Left hindlimb (tissue), 1 donor: ENCODE measurements around the gene DIO1.

ENCODE experiments used
- DNase-seq: peaks from one replicate; pipeline ENCODE4 v3.0.0-alpha.2; 2018

Gene DIO1

GRCh38 chr1:53943490-53944043, 49.6 kb downstream of the DIO1 start:
- no peak for DNase-seq

- DNase-seq: peak; percentile 36
These were observed 50.6 kb downstream of the DIO1 start for GRCh38 chr1:53944469-53945182.

- no peak for DNase-seq
These were observed 51.1 kb downstream of the DIO1 start for GRCh38 chr1:53945183-53945432.

- DNase-seq: peak; percentile 99
These were observed 51.7 kb downstream of the DIO1 start, which contains the start of gene IFT25 for GRCh38 chr1:53945433-53946251. Gene IFT25, minus strand, starts transcription at chr1:53945699. Its CDS starts 5,617 bp downstream, at chr1:53940082.

- no peak for DNase-seq
These were observed 52.5 kb downstream of the DIO1 start, which contains the start of gene LRRC42 for GRCh38 chr1:53946252-53947171. Gene LRRC42, plus strand, starts transcription at chr1:53946350. Its CDS starts 5,650 bp downstream, at chr1:53952000.

GRCh38 chr1:53947172-53947907, 53.4 kb downstream of the DIO1 start:
- DNase-seq: no peak

GRCh38 chr1:53948291-53948690, 54.3 kb downstream of the DIO1 start:
- no peak for DNase-seq

- no peak for DNase-seq
These were observed 55.3 kb downstream of the DIO1 start for GRCh38 chr1:53949023-53949990.

- DNase-seq: no peak
These were observed 57.7 kb downstream of the DIO1 start for GRCh38 chr1:53951697-53952096.

GRCh38 chr1:53954128-53954527, 60.1 kb downstream of the DIO1 start:
- no peak for DNase-seq

- no peak for DNase-seq
These were observed 62.6 kb downstream of the DIO1 start for GRCh38 chr1:53956308-53957168.

GRCh38 chr1:53957194-53957818, 63.3 kb downstream of the DIO1 start:
- DNase-seq: no peak

- DNase-seq: no peak
These were observed 65.8 kb downstream of the DIO1 start for GRCh38 chr1:53959664-53960250.
